Lower lobe of right lung (tissue), 2 donors: ENCODE results near the gene DHRS1. TPM values are rescaled to one million over a fixed set of nuclear protein-coding genes. Genes with fewer than 3 reads are reported as not detected.
A peak's percentile ranks its signal among the peaks of the same experiment; 100 is the strongest.

Experiments used
- ATAC-seq, 2 donors: fragments of 200-7000 bp; cut with Tn5 transposase; one replicate each; pipeline ENCODE4 v1.9.1; 2020 to 2022; ENCODE audit warnings: mild to moderate bottlenecking in 2 of 2, moderate library complexity in 2 of 2
- DNase-seq: peaks from one replicate; pipeline ENCODE4 v3.0.0-alpha.2; 2020
- H3K27ac ChIP-seq: fragments of 200-600 bp; one replicate; pipeline ENCODE4 v1.8.0; 2022
- H3K27me3 ChIP-seq: fragments of 200-600 bp; one replicate; pipeline ENCODE4 v1.8.0; 2022; ENCODE audit warnings: low read depth
- H3K36me3 ChIP-seq: fragments of 200-600 bp; one replicate; pipeline ENCODE4 v1.8.0; 2022; ENCODE audit warnings: mild to moderate bottlenecking
- H3K4me1 ChIP-seq: fragments of 200-600 bp; one replicate; pipeline ENCODE4 v1.8.0; 2022
- H3K4me3 ChIP-seq: fragments of 200-600 bp; one replicate; pipeline ENCODE4 v1.8.0; 2022; ENCODE audit warnings: mild to moderate bottlenecking
- H3K9me3 ChIP-seq: fragments of 200-600 bp; one replicate; pipeline ENCODE4 v1.8.0; 2022
- intact Hi-C: fragments of 100-400 bp; cut with DNase I; formaldehyde crosslinking; loops from one replicate; pipeline ENCODE4 v1.11.0; 2022
- total RNA-seq: library from RNA; stranded (reverse); fragmentation: NEBNext Ultra II Directional; extraction: Animal tissue kit (Norgen Biotek cat#: 25700); gene quantifications from one replicate; pipeline ENCODE4 v1.2.1, GENCODE V29; 2021
- TF ChIP-seq, protein P1 (sequence below): fragments of 200-600 bp; IDR thresholded peaks from one replicate; pipeline ENCODE4 v1.8.0; 2022; ENCODE audit warnings: antibody characterized with exemption, mild to moderate bottlenecking
- donor health status: DM: no; HTN: yes; CAD: no; lungs with severe emphysema.

DHRS1 gene
- total RNA-seq, 1 donor from 2014 or later, result 22.7 TPM

- intact Hi-C loops, result no loop called here
- H3K4me3 ChIP-seq, result no peak overlapping the region
- peaks cover 19% of the 10 kb centered on the region for H3K36me3 ChIP-seq
- no peaks in the 10 kb centered on the region for H3K27me3 ChIP-seq
- H3K27ac ChIP-seq, result no peak overlapping the region
- no peaks in the 10 kb centered on the region for H3K9me3 ChIP-seq
- ATAC-seq (no peak), DNase-seq (no peak)
- TF ChIP-seq, protein P1, sequence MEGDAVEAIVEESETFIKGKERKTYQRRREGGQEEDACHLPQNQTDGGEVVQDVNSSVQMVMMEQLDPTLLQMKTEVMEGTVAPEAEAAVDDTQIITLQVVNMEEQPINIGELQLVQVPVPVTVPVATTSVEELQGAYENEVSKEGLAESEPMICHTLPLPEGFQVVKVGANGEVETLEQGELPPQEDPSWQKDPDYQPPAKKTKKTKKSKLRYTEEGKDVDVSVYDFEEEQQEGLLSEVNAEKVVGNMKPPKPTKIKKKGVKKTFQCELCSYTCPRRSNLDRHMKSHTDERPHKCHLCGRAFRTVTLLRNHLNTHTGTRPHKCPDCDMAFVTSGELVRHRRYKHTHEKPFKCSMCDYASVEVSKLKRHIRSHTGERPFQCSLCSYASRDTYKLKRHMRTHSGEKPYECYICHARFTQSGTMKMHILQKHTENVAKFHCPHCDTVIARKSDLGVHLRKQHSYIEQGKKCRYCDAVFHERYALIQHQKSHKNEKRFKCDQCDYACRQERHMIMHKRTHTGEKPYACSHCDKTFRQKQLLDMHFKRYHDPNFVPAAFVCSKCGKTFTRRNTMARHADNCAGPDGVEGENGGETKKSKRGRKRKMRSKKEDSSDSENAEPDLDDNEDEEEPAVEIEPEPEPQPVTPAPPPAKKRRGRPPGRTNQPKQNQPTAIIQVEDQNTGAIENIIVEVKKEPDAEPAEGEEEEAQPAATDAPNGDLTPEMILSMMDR, result no peak
- peaks cover 12% of the 10 kb centered on the region for H3K4me1 ChIP-seq
Observed at GRCh38 chr14:24260780-24261157, 38.8 kb downstream of the DHRS1 start.

DNA sequence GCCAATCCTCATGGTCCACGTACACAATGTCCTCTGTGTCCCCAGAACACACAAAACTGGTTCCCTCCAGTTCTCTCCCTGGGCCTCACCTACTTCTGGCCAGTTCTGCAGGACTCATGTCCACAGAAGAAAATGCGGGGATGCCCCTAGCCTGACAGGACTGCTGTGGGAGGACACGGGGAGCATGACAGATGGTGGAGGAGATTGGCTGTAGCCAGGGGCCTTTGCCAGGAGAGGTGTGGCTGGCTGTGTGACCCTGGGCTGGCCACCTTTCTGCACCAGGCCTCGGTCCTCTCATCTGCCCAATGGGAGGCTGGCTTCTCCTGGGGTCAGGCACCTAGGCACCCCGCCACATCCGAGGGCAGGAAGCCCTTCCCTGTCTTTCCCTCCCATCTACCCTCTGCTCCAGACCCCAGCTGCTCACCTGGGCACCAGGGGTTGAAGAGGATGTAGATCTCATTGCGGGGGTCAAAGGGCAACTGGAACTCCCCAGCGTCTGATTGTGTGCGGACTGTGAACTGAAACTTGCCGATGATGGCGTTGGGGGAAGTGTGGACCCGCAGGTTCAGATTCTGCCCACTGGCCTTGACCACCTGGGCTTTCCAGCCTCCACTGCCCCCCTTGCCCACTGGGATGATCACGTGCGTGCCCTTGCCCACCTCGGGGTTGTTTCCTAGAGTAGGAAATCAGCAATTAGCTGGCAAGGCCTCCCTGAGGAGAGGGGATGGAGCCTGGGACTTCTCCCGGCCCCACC, 39.4 kb downstream of the DHRS1 start:
- intact Hi-C loops, result no loop called here
- TF ChIP-seq, protein P1, result no peak
- H3K27ac ChIP-seq, result no peak overlapping the region

DNA sequence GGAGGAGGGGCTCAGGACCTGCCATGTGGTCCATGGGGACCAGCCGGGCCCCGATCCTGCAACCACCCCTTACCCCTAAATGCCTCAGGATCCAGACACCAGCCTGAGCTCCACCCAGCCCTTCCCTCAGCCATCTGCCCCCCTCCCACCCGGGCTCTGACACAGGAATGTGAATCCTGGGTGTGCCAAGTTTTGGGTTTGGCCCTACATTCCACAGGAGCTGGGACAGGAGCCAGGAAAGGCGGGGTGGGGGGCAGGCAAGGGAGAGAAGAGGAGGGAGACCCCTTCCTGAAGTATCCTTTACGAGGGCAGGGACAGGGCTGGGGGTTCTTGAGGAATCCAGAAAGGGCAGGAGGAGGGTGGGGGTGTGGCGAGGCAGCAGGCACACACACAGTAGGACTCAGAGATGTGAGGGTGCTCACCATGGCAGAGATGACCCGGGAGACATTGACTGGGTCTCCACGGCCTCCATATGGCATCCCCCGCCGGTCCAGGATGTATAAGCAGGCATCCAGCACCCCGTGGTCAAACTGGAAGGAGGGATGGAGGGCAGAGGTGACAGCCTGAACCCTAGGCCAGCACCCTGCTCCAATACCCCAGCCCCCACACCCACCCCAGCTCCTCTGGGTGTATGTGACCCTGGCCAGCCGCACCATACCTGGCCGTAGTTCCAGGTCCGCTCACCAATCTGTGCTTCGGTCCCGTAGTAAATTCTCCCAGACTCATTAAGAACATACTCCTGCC, 40.1 kb downstream of the DHRS1 start:
- DNase-seq, result peak; percentile 80
- Histone ChIP-seq H3K36me3 (peaks cover 22% of the 10 kb centered on the region), H3K4me3 (no peak overlapping the region), H3K9me3 (no peaks in the 10 kb centered on the region), H3K27ac (peak overlapping the region; percentile 58), H3K27me3 (no peaks in the 10 kb centered on the region), H3K4me1 (peaks cover 12% of the 10 kb centered on the region)
- peak; percentile 77 to 79 for ATAC-seq
- TF ChIP-seq, protein P1, result no peak
- intact Hi-C loops, result no loop called here

More for the DNA sequence above, 39.4 kb downstream of the DHRS1 start:
- peaks cover 18% of the 10 kb centered on the region for H3K36me3 ChIP-seq
- H3K4me3 ChIP-seq, result no peak overlapping the region
- H3K27me3 ChIP-seq, result no peaks in the 10 kb centered on the region
- peaks cover 12% of the 10 kb centered on the region for H3K4me1 ChIP-seq
- H3K9me3 ChIP-seq, result no peaks in the 10 kb centered on the region
- ATAC-seq, result peak; percentile 22 to 51
- DNase-seq, result peak; percentile 31

DNA sequence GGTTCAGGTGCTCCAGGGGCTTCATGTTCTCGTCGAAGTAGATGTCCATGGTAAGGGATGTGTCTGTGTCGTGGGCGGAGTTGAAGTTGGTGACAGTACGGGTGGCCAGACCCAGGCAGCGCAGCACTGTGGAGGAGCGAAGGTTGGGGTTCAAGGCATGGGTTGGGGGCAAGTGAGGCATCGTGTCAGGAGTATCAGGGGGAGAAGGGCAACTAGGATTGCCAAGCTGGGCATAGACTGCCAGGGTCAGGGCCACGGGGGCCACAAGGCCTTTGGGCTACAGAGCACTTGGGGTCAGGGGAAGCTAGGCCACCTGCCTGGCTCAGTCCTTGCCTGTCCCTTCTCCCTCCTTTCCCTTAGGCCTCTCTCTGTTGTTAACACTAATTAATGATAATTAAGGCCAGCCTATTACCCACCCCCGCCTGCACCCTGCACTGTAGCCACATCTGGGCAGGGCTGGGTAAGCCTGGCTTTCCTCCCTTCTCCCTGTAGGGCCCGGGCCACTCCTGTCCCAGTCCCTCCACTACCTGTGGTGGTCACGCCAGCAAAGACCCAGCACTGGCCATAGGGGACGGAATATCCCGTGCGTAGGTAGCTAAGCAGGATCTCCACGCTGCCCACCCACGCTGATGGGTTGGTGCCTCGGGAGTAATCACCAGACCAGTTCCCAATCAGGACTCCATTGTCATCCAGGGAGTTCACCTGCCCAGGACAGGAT, 40.9 kb downstream of the DHRS1 start:
- ATAC-seq (peak in 1 of 2 donors; percentile 1), DNase-seq (no peak)
- Histone ChIP-seq H3K9me3 (no peaks in the 10 kb centered on the region), H3K4me1 (peaks cover 12% of the 10 kb centered on the region), H3K27ac (peak overlapping the region; percentile 58), H3K4me3 (no peak overlapping the region), H3K36me3 (peaks cover 17% of the 10 kb centered on the region), H3K27me3 (no peaks in the 10 kb centered on the region)
- TF ChIP-seq, protein P1, result no peak
- intact Hi-C loops, result no loop called here

DNA sequence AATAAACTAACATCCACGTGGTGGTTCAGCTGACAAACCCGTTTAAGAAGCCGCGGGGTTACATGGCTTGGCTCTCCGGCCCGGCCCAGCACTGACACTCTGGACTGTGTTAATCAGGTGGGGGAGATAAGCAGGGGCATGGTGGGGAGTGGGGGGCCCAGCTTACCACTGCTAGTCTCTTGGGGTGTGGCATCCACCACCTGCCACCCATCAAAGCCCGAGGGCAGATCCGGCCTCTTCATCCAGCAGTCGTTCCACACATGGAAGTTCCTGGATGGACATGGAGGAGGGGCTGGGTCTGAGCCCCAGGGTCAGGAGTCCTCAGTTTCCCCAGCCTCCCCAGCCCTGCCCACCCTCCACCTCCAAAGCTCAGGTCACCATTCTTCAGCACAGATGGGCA, 41.5 kb downstream of the DHRS1 start:
- TF ChIP-seq, protein P1, result no peak
- Histone ChIP-seq H3K4me3 (no peak overlapping the region), H3K9me3 (no peaks in the 10 kb centered on the region), H3K4me1 (peaks cover 12% of the 10 kb centered on the region), H3K27ac (peak overlapping the region; percentile 58), H3K27me3 (no peaks in the 10 kb centered on the region), H3K36me3 (peaks cover 13% of the 10 kb centered on the region)
- intact Hi-C loops, result no loop called here
- ATAC-seq (no peak), DNase-seq (peak; percentile 38)
